MM.1S (cell line): Measurements from ENCODE around the gene ARGLU1.

Experiments used
- CTCF ChIP-seq: fragments of 300-600 bp; sonication (generic); IDR thresholded peaks from 2 replicates; pipeline ENCODE4 v1.5.1; 2016; ENCODE audit warnings: antibody characterized with exemption, low read length, mixed read lengths
- EZH2 ChIP-seq: fragments of 300-600 bp; sonication (generic); optimal IDR thresholded peaks from 2 replicates; pipeline ENCODE3; 2017; ENCODE audit warnings: low read depth, mild to moderate bottlenecking, antibody characterized with exemption, low read length, mixed read lengths
- EZH2phosphoT487 ChIP-seq: fragments of 300-600 bp; sonication (generic); IDR thresholded peaks from 2 replicates; pipeline ENCODE4 v1.6.1; 2018; ENCODE audit warnings: antibody characterized with exemption, low read length

- no peak for TF ChIP-seq CTCF
- no peak for TF ChIP-seq EZH2
- no peak for TF ChIP-seq EZH2phosphoT487
Observed at GRCh38 chr13:106593132-106593531, 25.2 kb upstream of the ARGLU1 start.
